ENCODE data around the gene MED25. TPM values are rescaled to one million over a fixed set of nuclear protein-coding genes. Genes with fewer than 3 reads are reported as not detected.

MED25 gene
- total and polyA plus RNA-seq, 2 of the 8 experiments (the other 6 are each of a cell fraction or from before 2014, with no cell fraction given) = 21.6 to 71.4 TPM

DNA sequence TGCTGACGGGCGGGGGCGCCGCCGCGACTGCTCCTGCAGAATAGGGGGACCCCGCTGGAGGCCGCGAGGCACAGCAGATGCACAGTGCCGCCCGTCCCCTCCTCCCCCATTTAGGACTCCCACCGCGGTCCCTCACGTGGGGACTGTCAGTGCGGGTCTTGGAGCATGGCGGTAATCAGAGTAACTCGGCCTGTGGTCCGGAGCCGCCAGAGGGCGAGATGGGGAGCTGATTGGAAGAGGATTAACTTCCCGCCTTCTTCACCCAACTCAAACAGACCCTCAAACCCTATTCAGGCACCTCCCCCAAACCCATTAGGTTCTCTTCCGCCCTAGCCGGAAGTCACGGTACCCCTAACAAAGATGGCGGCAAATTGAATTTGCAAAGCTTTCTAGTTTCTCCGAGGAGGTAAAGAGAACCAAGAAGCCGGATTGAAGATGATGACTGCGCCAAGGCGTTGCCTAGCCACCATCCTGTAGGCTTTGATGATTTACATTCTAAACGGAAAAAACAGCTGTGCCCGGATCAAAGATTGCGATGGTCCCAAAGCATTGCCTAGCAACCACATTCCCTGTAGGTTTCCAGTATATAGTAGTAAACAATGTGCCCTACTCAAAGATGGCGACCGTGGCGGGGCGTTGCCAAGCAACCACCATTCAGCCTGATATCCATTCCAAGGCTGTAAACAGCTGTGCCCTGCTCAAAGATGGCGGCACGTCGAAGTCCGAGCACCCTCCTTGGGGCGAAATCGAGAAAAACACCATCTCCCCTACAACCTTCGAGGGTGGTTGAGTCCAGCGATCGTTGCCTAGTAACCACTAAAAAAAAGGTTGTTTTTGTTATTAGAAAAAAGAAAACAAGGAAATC lies 4.9 kb upstream of the MED25 start, which contains the start of gene FUZ (continued):
- TF ChIP-seq, protein P1, sequence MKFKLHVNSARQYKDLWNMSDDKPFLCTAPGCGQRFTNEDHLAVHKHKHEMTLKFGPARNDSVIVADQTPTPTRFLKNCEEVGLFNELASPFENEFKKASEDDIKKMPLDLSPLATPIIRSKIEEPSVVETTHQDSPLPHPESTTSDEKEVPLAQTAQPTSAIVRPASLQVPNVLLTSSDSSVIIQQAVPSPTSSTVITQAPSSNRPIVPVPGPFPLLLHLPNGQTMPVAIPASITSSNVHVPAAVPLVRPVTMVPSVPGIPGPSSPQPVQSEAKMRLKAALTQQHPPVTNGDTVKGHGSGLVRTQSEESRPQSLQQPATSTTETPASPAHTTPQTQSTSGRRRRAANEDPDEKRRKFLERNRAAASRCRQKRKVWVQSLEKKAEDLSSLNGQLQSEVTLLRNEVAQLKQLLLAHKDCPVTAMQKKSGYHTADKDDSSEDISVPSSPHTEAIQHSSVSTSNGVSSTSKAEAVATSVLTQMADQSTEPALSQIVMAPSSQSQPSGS (IDR thresholded peaks at IDR 0.05; ENCODE audit: low read length) = no peak
- TF ChIP-seq TAF7 (optimal IDR thresholded peaks at IDR 0.05; ENCODE audit: borderline replicate concordance, low read depth, low read length) (peak; percentile 58), SIRT6 (IDR thresholded peaks at IDR 0.05; ENCODE audit: low read length) (no peak), ZNF274 (IDR thresholded peaks at IDR 0.05; ENCODE audit: borderline replicate concordance, extremely low read depth, low read length) (no peak), BRCA1 (IDR thresholded peaks at IDR 0.05; ENCODE audit: low read depth, low read length) (no peak), NRF1 (IDR thresholded peaks at IDR 0.05; ENCODE audit: low read depth, low read length) (no peak), KDM5A (IDR thresholded peaks at IDR 0.05; ENCODE audit: low read length) (peak; percentile 80)
- TF ChIP-seq, protein P2, sequence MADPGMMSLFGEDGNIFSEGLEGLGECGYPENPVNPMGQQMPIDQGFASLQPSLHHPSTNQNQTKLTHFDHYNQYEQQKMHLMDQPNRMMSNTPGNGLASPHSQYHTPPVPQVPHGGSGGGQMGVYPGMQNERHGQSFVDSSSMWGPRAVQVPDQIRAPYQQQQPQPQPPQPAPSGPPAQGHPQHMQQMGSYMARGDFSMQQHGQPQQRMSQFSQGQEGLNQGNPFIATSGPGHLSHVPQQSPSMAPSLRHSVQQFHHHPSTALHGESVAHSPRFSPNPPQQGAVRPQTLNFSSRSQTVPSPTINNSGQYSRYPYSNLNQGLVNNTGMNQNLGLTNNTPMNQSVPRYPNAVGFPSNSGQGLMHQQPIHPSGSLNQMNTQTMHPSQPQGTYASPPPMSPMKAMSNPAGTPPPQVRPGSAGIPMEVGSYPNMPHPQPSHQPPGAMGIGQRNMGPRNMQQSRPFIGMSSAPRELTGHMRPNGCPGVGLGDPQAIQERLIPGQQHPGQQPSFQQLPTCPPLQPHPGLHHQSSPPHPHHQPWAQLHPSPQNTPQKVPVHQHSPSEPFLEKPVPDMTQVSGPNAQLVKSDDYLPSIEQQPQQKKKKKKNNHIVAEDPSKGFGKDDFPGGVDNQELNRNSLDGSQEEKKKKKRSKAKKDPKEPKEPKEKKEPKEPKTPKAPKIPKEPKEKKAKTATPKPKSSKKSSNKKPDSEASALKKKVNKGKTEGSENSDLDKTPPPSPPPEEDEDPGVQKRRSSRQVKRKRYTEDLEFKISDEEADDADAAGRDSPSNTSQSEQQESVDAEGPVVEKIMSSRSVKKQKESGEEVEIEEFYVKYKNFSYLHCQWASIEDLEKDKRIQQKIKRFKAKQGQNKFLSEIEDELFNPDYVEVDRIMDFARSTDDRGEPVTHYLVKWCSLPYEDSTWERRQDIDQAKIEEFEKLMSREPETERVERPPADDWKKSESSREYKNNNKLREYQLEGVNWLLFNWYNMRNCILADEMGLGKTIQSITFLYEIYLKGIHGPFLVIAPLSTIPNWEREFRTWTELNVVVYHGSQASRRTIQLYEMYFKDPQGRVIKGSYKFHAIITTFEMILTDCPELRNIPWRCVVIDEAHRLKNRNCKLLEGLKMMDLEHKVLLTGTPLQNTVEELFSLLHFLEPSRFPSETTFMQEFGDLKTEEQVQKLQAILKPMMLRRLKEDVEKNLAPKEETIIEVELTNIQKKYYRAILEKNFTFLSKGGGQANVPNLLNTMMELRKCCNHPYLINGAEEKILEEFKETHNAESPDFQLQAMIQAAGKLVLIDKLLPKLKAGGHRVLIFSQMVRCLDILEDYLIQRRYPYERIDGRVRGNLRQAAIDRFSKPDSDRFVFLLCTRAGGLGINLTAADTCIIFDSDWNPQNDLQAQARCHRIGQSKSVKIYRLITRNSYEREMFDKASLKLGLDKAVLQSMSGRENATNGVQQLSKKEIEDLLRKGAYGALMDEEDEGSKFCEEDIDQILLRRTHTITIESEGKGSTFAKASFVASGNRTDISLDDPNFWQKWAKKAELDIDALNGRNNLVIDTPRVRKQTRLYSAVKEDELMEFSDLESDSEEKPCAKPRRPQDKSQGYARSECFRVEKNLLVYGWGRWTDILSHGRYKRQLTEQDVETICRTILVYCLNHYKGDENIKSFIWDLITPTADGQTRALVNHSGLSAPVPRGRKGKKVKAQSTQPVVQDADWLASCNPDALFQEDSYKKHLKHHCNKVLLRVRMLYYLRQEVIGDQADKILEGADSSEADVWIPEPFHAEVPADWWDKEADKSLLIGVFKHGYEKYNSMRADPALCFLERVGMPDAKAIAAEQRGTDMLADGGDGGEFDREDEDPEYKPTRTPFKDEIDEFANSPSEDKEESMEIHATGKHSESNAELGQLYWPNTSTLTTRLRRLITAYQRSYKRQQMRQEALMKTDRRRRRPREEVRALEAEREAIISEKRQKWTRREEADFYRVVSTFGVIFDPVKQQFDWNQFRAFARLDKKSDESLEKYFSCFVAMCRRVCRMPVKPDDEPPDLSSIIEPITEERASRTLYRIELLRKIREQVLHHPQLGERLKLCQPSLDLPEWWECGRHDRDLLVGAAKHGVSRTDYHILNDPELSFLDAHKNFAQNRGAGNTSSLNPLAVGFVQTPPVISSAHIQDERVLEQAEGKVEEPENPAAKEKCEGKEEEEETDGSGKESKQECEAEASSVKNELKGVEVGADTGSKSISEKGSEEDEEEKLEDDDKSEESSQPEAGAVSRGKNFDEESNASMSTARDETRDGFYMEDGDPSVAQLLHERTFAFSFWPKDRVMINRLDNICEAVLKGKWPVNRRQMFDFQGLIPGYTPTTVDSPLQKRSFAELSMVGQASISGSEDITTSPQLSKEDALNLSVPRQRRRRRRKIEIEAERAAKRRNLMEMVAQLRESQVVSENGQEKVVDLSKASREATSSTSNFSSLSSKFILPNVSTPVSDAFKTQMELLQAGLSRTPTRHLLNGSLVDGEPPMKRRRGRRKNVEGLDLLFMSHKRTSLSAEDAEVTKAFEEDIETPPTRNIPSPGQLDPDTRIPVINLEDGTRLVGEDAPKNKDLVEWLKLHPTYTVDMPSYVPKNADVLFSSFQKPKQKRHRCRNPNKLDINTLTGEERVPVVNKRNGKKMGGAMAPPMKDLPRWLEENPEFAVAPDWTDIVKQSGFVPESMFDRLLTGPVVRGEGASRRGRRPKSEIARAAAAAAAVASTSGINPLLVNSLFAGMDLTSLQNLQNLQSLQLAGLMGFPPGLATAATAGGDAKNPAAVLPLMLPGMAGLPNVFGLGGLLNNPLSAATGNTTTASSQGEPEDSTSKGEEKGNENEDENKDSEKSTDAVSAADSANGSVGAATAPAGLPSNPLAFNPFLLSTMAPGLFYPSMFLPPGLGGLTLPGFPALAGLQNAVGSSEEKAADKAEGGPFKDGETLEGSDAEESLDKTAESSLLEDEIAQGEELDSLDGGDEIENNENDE (IDR thresholded peaks at IDR 0.05; ENCODE audit: insufficient replicate concordance, low read length) = no peak
